Measurements from ENCODE around the gene KRCC1.

KRCC1 gene

DNA sequence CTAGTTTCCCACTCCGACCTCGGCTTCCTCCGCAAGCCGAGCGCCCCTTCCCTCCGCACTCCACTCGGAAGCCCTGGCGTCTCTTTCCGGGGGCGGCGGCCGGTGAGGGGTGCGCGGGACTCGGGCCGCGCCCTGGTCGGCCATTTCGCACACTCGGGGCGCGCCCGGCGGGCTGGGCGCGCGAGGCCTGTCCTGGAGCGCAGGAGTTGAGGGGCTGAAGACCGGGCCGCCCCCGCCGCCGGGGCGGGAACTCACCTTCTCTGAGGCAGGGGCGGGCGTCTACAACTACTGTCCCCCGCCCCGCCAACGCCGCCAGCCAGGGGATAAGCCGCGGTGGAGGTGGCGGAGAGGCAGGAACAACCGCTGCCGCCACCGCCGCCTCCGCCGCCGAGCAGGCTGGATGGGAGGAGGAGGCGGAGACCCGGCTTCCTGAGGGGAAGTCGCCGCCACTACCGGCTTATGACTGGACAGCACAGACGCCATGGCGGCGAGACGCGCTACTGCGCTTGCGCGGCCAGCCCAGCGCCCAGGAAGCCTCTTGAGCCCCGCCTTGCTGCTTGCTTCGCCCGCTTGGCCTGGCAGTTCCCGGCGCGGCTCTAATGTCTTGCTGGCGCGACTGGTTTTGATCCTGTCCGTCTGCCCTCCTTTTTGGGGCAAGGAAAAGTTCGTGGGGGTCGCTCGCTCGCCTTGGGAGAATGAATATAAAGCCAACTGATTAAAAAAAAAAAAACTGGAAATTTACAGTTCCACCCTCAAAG is at the start of gene KRCC1:
Gene KRCC1 (minus strand): TSS at position 413 of the 758 bp plus-strand sequence. CDS start 27,220 bp downstream, outside the sequence.
- DNase-seq (ENCODE audit: low read depth) = peak; percentile 97

DNA sequence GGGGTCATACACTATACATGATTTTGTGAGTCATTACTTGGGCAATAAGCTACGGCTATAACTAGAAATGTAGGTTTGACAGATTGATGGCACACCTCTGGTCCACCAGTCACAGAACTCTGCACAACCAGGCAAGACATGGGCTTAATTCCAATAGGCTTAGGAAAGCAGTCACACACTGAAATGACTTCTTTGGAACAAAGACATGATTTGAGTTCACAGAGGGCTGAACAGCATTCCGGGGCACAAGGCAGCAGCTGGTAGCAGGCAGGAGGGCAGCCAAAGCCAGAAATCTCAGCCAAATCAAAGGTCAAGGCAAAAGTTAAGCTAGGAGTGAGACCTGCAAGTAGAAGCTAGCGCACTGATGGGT is 44.9 kb upstream of the KRCC1 start:
- DNase-seq (ENCODE audit: low read depth) = no peak

DNA sequence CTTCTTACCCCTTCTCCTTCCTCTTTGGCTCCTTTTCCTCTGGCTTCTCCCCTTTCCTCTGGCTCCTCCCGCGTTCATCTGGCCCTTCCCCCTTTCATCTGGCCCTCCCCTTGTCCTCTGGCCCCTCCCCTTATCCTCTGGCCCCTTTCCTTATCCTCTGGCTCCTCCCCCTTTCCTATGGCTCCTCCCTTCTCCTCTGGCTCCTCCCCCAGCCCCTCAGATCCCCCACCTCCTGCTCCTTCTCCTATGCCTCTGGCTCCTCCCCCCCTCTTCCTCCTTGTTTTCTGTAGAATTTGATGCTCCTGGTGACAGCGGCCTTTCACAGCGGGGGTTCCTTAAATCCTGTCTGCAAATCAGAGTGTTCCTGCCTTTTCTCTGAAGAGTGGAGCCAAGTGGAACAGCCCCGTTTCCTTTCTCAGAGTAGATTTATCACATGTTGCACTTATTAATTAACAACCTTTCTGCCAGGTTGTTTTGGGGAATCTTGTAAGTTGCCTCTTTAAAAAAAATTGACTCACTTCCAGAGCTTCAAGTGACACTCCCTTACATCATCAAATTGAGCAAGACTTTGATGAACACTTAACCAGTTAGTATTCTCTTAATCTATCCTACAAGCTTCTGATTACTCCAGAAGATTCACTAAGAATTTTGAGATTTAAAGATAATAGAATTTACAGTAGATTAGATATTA is 44.4 kb upstream of the KRCC1 start:
- peak; percentile 9 for DNase-seq (ENCODE audit: low read depth)

DNA sequence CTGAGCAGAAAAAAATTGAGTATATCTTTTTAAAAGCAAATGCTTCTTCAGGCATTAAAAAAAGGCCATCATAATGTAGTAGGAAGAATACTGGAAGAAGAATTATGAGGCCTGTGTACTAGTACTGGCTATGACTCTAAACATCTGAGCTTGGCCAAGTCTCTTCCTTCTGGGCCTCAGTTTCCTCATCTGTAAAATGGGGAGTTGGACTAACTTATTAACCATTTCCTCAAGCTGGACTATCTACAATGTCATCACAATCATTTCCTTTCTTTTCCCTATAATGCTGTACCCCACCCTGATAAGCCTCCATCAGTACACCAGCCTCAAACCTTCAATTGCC is 42.9 kb upstream of the KRCC1 start:
- no peak for DNase-seq (ENCODE audit: low read depth)

DNA sequence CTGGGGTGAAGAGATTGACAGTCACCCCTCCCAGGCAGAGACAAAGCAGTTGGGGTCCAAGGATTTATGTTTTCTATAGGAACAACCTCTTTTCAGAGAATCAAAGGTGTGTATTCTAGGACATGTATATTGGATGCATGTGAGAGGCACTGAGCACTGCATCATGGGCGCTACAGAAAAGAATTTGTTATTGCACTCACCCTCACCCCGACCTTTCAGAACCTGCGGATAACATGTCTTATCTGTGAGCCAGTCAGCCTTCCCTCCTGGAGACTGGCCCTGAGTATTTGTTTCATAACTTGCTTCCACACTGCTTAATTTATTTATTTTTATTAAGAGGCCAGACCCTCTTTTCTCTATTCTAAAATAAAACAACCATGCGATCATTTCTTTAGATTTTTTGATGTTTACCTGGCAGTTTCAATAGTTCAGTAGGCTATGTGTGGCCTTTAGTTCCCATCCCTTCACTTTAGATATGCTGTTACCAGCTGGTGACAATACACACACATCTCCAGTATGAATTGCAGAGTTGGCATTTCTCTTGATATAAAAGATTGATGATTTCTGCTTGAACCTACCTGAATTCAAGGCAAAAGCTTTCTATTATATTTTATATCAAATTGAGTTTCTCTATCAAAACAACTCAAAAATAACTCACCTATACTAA is 42.4 kb upstream of the KRCC1 start:
- DNase-seq (ENCODE audit: low read depth) = no peak

DNA sequence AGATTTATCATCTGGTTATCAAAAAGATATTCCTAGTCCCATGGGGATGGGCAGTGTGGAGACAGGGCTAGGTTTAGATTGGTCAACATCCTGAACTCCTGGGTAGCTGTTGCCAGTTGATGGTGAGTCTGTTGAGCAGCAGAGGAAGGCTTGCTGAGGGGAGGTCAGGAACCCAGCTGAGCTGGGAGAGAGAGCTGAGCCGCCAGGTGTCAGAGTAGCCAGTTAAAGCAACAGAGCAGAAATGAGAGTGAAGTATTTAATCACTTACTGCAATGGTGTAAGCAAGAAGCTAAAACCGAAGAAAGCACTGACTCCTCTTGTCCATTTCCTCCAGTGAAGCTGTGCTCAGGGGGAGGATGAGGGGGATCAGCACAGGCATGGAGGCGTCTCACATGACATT is 41.6 kb upstream of the KRCC1 start:
- DNase-seq (ENCODE audit: low read depth) = no peak

DNA sequence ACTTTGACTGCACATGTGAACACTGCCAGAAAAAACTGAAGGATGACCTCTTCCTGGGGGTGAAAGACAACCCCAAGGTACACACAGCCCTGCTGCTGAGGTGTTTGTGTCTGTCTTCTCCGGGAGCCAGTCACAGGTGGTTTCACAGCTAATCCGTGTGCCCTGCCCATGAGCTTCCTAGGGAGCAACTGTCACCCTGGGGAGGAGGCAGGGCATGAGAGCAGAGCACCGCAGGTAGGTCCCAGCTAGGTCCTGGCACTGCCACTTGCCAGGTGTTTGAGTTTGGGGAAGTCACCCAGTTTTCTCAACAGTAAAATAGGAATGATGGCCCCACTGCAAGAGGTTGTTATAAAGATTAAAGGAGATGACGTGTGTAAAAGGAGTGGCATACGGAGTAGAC is 41.1 kb upstream of the KRCC1 start:
- no peak for DNase-seq (ENCODE audit: low read depth)

DNA sequence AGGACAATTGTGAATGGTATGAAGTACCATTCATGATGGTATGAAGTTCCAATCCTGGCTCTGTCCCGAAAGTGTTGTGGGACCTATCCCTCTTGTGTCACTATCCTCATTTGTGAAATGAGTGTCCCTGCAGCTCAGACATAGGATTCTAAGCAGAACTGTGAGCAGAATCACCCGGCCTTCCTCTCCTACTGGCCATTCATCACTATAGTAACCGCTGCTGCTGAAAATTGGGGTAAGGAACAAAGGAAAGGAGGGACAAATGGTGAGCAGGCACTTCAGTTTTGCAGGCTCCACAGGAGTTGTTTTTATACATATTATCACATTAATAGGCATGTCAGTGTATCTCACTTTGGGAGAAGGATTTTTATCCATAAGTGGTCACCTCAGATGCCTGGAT is 39.4 kb upstream of the KRCC1 start:
- DNase-seq (ENCODE audit: low read depth) = no peak

DNA sequence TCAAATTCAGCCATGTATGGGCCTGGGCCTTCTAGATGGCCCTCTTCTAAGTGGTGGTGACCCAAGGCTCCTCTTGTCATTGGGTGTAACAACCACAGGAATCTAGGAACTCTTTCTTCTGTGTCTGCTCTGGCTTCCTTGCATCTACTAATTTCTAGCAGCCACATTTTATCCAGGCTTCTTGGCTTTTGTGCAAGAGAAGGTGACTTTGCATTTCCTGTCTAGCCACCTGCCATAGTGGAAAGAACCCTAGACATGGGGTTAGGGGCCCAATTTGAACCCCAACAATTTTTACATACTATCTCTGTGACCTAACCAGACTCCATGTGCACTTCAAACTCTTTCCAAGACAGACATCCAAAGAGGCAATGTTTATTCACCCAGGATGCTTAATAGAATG is 37.2 kb upstream of the KRCC1 start:
- DNase-seq (ENCODE audit: low read depth) = no peak

DNA sequence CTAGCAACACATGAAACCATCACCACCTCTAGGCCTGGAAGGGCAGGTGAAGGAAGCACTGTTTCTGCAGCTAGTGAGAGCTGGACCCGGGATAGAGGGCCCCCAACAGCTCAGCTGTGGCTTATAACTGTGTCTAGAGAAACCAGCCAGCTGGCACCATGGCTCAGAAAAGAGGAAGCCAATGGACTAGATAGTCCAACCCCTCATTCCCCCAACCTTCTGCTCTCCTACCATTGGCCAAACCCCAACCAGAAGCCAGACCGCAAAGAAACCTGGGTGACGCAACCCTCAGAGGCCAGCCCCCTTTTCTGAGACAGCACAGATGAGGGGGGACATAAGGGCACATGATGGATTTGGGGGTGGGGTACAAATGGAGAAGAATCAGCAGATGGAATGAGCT is 36.4 kb upstream of the KRCC1 start:
- DNase-seq (ENCODE audit: low read depth) = no peak

DNA sequence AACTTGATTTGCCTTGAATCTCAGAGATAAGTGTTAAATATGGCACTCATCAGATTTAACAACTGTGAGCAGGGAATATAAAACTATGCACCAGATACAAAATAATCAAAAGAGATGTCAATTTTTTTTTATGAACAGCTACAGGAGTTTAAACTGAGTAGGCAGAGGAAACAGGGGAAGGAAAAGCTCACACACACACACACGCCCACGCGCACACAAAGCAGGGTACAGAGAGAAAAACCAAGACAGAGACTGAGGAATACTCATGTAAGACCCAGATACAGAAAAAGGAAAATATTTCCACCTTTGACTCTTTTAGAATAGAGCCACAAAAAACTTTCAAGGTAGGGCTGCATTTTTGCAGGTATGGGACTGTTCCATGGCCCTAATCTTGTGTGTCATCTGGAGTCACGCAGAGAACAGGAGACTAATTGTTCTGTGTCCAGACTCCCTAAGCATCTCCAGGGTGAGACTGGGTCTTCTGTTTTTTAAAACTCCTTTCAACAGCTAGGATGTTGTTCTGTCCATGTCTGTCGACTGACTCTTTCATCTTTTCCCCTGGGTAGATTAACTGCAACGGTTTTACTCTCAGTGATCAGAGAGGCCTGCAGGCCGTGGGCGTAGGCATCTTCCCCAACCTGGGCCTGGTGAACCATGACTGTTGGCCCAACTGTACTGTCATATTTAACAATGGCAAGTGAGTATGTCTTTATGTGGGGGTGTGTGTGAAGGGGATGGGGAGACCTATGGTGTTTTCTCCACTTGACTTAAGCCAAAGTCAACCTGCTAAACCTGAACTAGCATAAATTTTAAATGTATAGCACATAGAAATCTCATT is 35.1 kb upstream of the KRCC1 start:
- no peak for DNase-seq (ENCODE audit: low read depth)

DNA sequence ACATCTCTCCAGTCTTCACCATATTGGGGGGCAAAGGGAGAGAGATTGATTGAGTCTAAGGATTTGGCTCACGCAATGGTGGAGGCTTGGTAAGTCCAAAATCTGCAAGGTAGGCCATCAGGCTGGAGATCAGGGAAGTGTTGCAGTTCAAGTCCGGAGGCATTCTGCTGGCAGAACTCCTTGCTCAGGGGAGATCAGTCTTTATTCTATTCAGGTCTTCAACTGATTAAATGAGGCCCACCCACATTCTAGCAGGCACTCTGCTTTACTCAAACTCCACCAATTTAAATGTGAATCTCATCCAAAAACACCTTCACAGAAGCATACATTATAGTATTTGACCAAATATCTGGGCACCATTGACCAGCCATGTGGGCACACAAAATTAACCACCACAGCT is 33.4 kb upstream of the KRCC1 start:
- no peak for DNase-seq (ENCODE audit: low read depth)

DNA sequence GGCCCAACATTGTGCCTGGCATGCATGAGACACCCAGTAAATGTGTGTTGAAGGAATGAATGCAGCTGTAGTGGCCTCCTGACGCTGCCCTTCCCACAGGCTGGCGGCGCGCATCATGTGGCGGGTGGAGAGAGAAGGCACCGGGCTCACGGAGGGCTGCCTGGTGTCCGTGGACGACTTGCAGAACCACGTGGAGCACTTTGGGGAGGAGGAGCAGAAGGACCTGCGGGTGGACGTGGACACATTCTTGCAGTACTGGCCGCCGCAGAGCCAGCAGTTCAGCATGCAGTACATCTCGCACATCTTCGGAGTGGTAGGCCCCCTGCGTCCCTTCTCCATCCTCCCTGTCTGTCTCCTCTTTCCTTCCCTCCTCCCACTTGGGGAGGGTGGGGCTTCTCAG is 32.2 kb upstream of the KRCC1 start:
- DNase-seq (ENCODE audit: low read depth) = no peak

DNA sequence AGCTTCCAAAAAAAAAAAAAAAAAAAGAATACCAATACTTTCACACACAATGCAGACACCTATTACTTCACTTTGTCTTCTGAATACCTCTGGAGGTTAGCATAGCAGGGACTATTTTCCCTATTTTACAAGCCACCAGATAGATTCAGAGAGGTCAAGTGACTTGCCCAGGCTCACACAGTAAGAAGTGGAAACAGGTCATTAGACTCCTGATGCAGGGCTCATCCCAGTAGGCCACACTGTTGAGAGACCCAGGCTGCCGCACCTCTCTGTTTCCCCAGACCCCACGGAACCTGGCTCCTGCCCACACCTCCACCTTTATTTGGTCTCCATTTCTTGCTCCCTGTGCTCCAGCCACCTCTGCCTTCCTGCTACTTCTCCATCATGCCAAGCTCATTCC is 31.5 kb upstream of the KRCC1 start:
- no peak for DNase-seq (ENCODE audit: low read depth)

DNA sequence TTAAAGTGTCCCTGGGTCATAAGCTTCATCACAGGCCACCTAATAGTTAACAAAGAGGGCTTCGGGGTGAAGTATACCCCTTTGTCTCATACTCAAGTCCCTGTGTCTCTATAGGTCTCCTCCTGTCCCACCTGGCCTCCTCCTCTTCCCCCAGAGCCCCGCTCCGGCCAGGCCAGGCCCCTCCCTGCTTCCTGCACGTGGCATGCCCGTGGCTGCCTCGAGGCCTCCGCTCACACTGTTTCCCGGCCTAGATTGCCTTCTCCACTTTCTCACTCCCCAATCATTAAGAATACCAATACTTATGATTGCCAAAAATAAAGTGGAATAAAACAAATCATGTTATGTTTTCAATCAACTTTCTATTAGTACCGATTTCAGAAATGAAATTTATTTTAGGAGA is 30.8 kb upstream of the KRCC1 start:
- DNase-seq (ENCODE audit: low read depth) = no peak

DNA sequence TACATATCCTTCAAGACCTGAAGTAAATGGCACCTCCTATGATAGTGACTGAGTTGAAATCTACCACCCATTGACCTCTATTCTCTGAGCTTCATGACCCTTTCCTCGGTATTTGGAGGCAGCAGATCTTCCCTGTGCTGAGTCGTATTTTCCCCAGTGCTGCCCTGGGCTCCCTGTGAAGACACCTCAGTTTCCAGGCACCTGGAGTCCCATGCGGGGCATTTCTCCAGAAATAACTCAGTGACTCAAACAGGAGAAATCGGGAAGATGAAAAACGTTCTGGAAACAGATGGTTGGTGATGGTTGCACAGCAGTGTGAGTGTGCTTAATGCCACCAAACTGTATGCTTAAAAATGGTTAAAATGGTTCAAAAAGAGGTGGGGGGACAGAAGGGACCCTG is 30.0 kb upstream of the KRCC1 start:
- no peak for DNase-seq (ENCODE audit: low read depth)

DNA sequence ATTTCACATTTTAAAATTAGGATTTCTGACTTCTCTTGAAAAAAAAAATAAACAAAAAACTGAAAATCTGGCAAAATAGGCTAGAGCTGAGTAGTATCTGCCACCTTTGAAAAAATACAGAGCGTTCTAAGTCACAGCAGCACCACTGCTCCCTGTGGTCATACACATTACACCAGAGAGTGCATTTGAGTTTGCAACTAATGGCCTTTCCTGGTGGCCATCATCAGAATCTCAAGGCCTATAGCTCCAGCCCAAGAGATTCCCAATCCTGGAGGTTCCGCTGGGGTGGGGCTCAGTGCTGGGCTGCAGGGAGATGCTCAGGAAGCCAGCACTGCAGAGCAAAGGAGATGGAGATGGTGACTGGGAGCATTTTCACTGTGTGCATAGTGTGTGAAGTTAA is 29.5 kb upstream of the KRCC1 start:
- no peak for DNase-seq (ENCODE audit: low read depth)

DNA sequence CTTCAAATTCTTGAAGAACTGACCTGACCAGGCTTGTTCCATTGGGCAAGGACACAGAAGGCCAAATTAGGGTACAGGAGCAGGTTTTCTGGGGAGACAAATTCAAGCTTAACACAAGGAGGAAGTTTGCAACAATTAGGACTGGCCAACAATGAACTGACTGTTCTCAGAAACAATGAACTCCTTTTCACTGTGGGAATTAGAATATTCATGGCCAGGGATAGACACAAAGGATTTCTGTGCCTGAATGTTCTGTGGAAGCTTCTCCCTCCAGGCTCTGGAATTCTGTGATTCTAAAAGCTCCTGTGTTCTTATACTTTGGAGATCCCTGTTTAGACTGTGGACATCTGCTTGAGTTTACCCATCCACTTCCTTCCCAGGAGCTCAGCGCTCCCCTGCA is 27.2 kb upstream of the KRCC1 start:
- no peak for DNase-seq (ENCODE audit: low read depth)

DNA sequence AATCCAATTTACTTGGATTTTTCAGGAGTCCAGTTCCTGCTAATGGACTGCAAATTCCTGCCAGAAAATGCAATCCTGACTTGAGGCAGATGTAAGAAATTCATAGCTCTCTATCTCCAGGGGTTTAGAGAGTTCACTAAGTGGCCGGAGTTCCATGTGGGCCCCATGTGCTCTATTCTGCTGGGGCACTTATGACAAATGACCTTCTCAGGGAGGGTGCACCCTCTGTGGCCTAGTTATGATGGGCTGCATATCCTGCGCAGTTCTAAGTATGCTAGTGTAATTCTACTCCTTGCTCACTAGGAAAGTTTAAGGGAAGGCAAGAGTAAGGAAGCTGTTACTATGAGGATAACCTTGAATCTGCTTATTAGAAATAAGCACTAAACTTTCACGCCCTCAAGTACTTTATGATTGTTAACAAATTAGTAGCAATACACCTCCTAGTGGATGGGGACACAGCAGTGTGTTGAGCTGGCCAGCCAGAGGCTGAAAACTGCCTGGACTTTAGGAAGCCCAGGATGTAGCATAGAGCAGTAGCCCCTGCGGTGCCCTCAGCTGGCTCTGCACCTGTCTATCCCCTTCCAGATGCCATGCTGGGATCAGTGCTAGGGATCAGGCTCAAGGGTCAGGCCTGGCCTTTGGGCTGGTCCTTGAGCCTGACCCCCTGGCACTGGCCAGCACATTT is 26.5 kb upstream of the KRCC1 start:
- no peak for DNase-seq (ENCODE audit: low read depth)

DNA sequence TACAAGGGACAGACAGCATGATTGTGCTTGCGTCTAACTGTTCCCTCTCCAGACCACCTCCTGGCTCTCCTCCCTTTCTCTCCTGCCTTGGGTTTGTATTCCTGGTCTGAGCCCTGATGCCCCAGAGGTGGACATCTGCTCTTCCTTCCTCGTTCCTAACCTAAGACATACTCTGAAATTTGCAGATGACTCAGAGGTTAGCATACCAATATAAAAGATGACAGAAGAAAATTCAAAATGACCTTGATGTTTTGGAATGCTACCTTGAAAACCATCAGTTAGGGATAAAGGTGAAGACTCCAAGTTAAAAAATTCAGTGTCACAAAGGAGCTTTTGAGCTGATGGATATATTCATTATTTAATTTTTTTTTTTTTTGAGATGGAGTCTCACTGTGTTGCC is 25.0 kb upstream of the KRCC1 start:
- DNase-seq (ENCODE audit: low read depth) = no peak

DNA sequence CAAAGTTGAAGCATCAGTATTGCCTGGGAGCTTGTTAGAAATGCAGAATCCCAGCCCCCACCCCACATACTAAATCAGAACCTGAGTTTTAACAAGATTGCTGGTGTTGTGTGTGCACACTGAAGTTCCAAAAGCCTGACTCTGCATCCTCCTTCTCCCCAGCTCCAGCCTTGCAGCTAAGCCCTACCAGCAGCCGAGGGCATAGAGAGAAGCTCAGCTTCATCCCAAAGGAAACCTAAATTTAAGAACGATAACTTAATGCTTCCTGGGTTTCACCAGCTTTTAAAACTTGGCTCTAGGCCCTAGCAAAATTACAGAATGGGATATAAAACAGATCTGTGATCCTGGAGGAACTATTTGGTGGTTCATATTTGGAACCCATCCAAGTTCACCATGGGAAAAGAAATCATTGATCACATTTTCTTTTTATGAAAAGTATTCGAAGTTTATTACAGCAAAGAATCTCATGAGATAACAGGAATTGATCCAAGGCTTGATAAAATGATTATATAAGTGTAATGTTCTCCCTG is 23.1 kb upstream of the KRCC1 start:
- DNase-seq (ENCODE audit: low read depth) = no peak

DNA sequence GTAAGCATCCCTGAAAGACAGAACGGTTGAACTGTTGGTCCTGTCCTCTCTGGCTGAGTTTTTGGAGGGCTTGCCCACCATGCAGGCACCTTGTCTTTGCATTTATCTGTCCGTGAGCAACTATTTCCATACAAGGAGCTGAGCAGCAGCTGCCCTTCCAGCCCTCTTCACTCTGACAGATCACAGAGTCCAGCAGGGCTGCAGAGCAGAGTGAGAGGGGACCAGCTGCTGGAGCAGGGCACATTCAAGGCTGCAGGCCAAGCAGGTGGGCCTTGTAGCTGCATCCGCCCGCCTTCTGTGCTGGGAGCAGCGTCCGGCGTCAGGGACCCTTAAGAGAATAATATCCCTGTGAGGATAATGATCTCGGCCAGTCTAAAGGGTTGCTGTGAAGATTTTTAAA is 21.5 kb upstream of the KRCC1 start:
- no peak for DNase-seq (ENCODE audit: low read depth)
